ENCODE data around the gene STAM. TPM values are rescaled to one million over a fixed set of nuclear protein-coding genes. Genes with fewer than 3 reads are reported as not detected.

STAM gene
- polyA plus RNA-seq, 1 donor from 2014 or later: 33.0 TPM

DNA sequence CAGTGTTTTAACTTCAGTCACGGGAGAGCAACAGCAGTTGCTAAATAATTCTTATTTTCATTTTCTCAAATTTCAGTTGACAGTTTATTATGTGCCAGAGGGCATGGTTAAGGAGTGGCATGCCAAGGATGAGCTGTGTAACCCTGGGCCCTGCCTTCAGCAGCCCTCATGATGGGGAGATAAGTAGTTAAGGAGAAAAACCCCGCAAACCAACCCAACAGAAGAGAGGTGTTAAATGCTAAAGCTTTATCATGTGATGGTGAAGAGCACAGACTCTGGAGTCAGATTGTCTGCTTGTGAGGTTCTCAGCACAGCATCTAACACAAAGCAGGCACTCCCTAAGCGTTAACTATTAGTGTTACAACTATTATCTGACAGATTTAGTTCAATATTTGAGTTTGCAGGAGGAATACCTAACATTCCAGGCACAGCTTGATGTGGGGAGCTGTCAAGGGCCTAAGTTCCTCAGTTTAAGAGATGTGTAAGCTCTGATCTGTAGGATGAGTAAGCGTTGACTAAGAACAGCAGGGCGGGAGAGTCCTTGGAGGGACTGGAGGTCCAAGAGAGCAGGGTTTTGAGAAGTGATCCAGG, 29.6 kb downstream of the STAM start:
- H3K27ac ChIP-seq (ENCODE audit: low read length): no peak overlapping the region

GRCh38 chr10:17674566-17674965, 30.6 kb downstream of the STAM start:
- H3K9me3 ChIP-seq (ENCODE audit: low read length): no peaks in the 10 kb centered on the region
- no peak overlapping the region for H3K27ac ChIP-seq (ENCODE audit: low read length)
- peaks cover 12% of the 10 kb centered on the region for H3K79me2 ChIP-seq (replicated peaks; ENCODE audit: insufficient read depth, low read length)
- H3K27me3 ChIP-seq (ENCODE audit: insufficient read depth, low read depth, low read length): no peaks in the 10 kb centered on the region
- H3F3A ChIP-seq (ENCODE audit: insufficient read depth, low read length, poor library complexity, severe bottlenecking): no peaks in the 10 kb centered on the region
- H3K36me3 ChIP-seq (ENCODE audit: insufficient read depth, low read length): no peaks in the 10 kb centered on the region
- H3K9ac ChIP-seq (ENCODE audit: low read length): no peak overlapping the region
- H2AFZ ChIP-seq (ENCODE audit: low read depth, low read length): no peak overlapping the region
- no peak overlapping the region for H3K4me2 ChIP-seq (ENCODE audit: low read length)
- H3K9me2 ChIP-seq (ENCODE audit: insufficient read depth, low read length): no peaks in the 10 kb centered on the region
- H4K20me1 ChIP-seq (ENCODE audit: insufficient read depth): no peaks in the 10 kb centered on the region
- TF ChIP-seq TAF1 (IDR thresholded peaks at IDR 0.05; ENCODE audit: low read depth): no peak
- TF ChIP-seq RAD21 (conservative IDR thresholded peaks at IDR 0.05): no peak
- TF ChIP-seq POLR2AphosphoS5 (IDR thresholded peaks at IDR 0.05): no peak
- TF ChIP-seq MXI1 (conservative IDR thresholded peaks at IDR 0.05; ENCODE audit: poor library complexity, severe bottlenecking): no peak
- TF ChIP-seq, protein P1, sequence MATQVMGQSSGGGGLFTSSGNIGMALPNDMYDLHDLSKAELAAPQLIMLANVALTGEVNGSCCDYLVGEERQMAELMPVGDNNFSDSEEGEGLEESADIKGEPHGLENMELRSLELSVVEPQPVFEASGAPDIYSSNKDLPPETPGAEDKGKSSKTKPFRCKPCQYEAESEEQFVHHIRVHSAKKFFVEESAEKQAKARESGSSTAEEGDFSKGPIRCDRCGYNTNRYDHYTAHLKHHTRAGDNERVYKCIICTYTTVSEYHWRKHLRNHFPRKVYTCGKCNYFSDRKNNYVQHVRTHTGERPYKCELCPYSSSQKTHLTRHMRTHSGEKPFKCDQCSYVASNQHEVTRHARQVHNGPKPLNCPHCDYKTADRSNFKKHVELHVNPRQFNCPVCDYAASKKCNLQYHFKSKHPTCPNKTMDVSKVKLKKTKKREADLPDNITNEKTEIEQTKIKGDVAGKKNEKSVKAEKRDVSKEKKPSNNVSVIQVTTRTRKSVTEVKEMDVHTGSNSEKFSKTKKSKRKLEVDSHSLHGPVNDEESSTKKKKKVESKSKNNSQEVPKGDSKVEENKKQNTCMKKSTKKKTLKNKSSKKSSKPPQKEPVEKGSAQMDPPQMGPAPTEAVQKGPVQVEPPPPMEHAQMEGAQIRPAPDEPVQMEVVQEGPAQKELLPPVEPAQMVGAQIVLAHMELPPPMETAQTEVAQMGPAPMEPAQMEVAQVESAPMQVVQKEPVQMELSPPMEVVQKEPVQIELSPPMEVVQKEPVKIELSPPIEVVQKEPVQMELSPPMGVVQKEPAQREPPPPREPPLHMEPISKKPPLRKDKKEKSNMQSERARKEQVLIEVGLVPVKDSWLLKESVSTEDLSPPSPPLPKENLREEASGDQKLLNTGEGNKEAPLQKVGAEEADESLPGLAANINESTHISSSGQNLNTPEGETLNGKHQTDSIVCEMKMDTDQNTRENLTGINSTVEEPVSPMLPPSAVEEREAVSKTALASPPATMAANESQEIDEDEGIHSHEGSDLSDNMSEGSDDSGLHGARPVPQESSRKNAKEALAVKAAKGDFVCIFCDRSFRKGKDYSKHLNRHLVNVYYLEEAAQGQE (IDR thresholded peaks at IDR 0.05; ENCODE audit: borderline replicate concordance): no peak
- H3K4me3 ChIP-seq (ENCODE audit: low read length): no peak overlapping the region

More for the DNA sequence above, 29.6 kb downstream of the STAM start:
- Histone ChIP-seq H4K20me1 (ENCODE audit: insufficient read depth) (no peaks in the 10 kb centered on the region), H3F3A (ENCODE audit: insufficient read depth, low read length, poor library complexity, severe bottlenecking) (no peaks in the 10 kb centered on the region), H3K36me3 (ENCODE audit: insufficient read depth, low read length) (no peaks in the 10 kb centered on the region), H3K27me3 (ENCODE audit: insufficient read depth, low read depth, low read length) (no peaks in the 10 kb centered on the region), H3K9ac (ENCODE audit: low read length) (no peak overlapping the region), H2AFZ (ENCODE audit: low read depth, low read length) (no peak overlapping the region), H3K9me2 (ENCODE audit: insufficient read depth, low read length) (no peaks in the 10 kb centered on the region), H3K79me2 (replicated peaks; ENCODE audit: insufficient read depth, low read length) (peaks cover 18% of the 10 kb centered on the region), H3K4me2 (ENCODE audit: low read length) (no peak overlapping the region), H3K9me3 (ENCODE audit: low read length) (no peaks in the 10 kb centered on the region), H3K4me3 (ENCODE audit: low read length) (no peak overlapping the region)
- no peak for TF ChIP-seq TAF1 (IDR thresholded peaks at IDR 0.05; ENCODE audit: low read depth)
- TF ChIP-seq EZH2 (IDR thresholded peaks at IDR 0.05; ENCODE audit: borderline replicate concordance, insufficient read depth, low read length, poor library complexity, severe bottlenecking): no peak
- TF ChIP-seq, protein P1 (IDR thresholded peaks at IDR 0.05; ENCODE audit: borderline replicate concordance): no peak
- TF ChIP-seq SMC3 (conservative IDR thresholded peaks at IDR 0.05; ENCODE audit: poor library complexity): no peak
- TF ChIP-seq MXI1 (conservative IDR thresholded peaks at IDR 0.05; ENCODE audit: poor library complexity, severe bottlenecking): no peak
- no peak for TF ChIP-seq EP300 (conservative IDR thresholded peaks at IDR 0.05; ENCODE audit: poor library complexity, severe bottlenecking)
- TF ChIP-seq CTCF (IDR thresholded peaks at IDR 0.05; ENCODE audit: poor library complexity, severe bottlenecking): no peak
- TF ChIP-seq POLR2AphosphoS5 (IDR thresholded peaks at IDR 0.05): no peak
- TF ChIP-seq RAD21 (conservative IDR thresholded peaks at IDR 0.05): no peak

Measured in neural cell (in vitro differentiated cells).